ENCODE measurements around the gene DALRD3.

The DALRD3 gene

DNA sequence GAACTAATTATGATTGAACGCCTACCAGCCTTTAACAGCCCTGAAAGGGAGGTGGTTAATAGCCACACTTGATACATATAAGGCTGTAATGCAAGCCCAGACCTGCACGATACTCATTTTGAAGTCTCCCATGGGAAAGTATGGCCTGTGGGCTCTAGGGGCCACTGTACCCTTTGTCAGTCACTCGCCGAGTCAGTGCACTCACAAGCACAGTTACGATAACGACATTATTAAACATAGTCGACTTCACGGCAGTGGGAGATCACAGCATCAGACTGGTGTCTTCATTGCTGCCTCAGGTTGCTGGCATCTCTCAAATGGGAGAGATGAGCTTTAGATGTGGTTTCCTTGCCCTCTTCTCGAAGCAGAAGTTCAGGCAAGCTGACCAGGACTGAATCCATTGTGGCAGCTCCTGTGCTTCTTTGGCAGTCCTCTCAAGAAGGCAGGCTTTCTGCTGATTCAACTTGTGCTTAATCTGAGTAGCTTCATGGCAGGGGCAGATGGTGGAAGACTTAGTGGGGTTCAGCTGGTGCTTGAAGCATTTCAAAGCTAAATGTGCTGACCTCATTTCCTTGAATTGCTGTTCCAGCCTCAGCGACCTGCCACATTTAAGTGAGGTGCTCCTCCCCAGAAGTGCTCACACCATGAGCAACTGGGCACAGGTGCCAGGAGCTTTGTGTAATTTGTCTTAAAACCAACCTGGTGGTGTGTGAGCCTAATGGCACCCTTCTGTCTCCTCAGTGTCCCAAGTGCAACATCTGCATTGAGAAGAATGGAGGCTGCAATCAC lies 44.1 kb downstream of the DALRD3 start:
- no peak for DNase-seq

DNA sequence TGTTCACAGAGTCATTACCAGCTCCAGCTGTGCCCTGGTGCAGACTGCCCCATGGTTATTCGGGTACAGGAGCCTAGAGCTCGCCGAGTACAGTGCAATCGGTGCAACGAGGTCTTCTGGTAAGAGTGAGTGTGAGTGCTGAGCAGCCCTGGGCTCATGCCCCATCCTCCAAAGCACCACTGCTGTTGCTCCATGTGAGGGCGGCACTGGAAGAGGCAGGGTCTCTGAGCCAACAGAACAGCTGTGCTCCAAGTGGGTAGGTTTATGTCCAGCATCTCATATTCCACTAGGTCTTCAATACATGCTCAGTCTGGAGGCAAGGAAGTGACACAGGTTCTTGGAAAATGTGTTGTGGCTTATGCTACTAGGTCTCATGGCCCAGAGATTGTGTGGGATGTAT lies 47.8 kb downstream of the DALRD3 start:
- no peak for DNase-seq

DNA sequence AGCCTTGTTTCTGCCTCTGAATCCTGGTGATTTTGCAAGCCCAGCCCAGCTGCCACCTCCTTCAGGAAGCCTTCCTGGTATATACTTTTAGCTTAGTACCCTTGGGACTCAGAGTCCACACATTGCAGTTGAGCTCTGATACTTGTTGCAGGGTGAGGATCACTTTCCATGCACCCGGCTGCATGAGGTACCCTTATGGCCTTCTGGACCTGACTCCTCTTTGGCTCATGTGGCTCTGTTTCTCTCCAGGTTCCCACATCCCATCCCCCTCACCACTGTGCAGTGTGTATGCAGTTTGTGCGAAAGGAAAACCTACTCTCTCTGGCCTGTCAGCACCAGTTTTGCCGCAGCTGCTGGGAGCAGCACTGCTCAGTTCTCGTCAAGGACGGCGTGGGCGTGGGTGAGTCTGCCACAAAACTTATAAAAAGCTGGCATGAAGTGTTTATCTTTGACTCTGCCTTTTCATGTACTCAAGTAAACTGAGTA lies 51.5 kb downstream of the DALRD3 start:
- DNase-seq = no peak

DNA sequence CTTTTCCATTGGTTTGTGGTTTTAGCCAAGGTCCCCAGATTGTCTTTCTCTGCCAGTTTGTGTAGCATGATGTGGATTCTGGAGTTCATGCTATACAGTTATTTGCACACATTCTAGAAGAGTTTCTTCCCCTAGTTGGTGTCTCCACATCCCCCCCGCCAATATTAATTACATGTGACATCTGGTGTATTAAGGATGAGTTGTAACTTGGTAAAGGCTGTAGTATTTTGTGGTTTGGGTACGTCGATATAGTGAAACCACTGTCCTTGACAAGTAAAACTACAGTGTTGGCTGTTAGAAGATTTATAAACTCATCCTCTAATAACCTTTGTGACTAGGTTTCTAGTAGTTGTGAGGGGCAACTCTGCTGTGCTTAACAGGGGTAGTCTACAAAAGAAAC lies 52.0 kb downstream of the DALRD3 start:
- DNase-seq = no peak
